GM19023 (cell line): Measurements from ENCODE around the gene CEP44.
"Not testable (repeated sequence)": the region's sequence is repeated elsewhere in the genome, so short reads cannot be mapped to it uniquely, and the experiment has no call there.

Experiments used
- ATAC-seq: cut with Tn5 transposase; IDR thresholded peaks from one replicate; pipeline ENCODE4 v1.9.1; 2021; ENCODE audit warnings: mild to moderate bottlenecking, moderate library complexity; ENCODE audit not compliant: unreplicated experiment

Gene CEP44

GRCh38 chr4:174283507-174284471 lies at the start of gene CEP44, which contains the start of gene FBXO8:
Gene CEP44, plus strand, starts transcription at chr4:174283911. Its CDS starts 15,211 bp downstream, at chr4:174299122.
Gene FBXO8, minus strand, starts transcription at chr4:174283667. Its CDS starts 20,575 bp downstream, at chr4:174263092.
- ATAC-seq, result peak; percentile 73

GRCh38 chr4:174236359-174236758 lies 47.4 kb upstream of the CEP44 start:
- no peak for ATAC-seq

DNA sequence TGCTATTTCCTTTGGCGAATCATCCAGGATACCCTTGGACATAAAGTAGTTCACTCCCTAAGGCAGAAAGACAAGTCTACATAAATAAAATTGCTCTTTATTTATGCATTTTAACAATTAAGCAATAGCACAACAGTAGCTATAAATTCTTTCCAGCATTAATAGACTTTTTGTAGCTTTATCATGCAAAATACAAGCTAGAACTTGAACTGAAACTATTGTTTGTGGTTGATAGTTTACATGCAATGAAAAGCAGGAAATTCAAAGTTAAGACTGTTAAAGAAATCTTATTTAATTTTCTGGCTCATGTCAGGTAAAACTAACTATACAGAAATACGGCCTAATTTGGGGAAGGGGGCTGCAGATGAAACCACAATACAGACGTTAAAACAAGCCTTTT lies 42.5 kb upstream of the CEP44 start:
- ATAC-seq, result no peak

DNA sequence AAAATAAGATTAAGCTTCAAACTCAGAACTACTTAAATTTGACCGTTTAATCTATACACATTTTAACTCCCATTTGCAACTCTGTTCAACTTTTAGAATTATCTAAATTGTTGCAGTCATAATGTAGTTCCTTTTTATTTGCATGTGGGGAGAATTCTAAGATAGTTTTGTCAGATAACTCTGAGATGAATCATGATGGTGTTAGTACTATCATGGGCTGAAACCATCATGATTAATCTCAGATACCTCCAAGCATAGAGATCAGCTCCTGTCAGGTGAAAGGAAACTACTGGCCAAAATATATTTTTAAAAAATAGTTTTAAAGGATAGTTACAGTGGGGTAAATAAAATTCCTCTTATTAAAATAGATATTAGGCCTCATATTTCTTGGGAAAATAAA lies 39.3 kb upstream of the CEP44 start:
- peak; percentile 59 for ATAC-seq

GRCh38 chr4:174245714-174246113 lies 38.0 kb upstream of the CEP44 start:
- ATAC-seq, result no peak

GRCh38 chr4:174248407-174248806 lies 35.3 kb upstream of the CEP44 start:
- ATAC-seq, result no peak

GRCh38 chr4:174252412-174252811 lies 31.3 kb upstream of the CEP44 start:
- no peak for ATAC-seq

GRCh38 chr4:174254613-174255012 lies 29.1 kb upstream of the CEP44 start:
- ATAC-seq, result no peak

DNA sequence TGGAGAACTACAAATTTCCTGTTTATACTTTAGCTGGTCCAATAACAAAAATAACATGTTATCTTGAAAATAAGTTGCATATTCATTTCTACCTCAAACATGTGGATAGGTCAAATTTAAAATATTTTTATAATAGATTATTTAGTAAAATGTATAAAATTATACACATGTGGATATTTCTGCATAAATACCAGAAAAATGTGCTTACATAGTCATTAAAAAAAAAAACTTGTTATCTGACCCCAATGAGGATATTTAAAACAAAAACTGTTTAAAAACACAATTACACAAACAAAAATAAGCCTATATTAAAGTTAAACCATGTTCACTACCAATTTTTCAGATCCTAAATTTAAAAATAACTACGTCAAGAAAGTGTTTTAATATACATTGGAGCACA lies 28.3 kb upstream of the CEP44 start:
- no peak for ATAC-seq

GRCh38 chr4:174255786-174256185 lies 27.9 kb upstream of the CEP44 start:
- no peak for ATAC-seq

GRCh38 chr4:174256277-174256713 lies 27.4 kb upstream of the CEP44 start:
- ATAC-seq, result no peak

GRCh38 chr4:174259580-174259979 lies 24.1 kb upstream of the CEP44 start:
- ATAC-seq, result no peak

DNA sequence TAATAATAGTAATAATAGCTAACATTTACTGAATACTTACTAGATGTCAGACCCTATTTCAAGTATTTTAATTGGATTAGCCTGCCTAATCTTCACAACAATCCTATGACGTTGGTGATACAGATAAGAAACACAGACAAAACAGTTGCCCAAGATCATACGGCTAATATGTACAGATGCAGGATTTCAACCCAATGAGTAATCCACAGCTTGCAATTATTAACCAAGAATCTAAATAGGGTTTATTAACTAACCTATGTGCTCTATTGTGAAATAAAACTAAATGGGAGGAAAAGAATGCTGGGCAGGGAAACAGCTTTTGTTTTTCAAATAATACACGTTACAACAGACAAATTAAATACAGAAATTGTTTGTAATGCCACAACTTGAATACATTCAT lies 23.6 kb upstream of the CEP44 start:
- peak; percentile 48 for ATAC-seq

- ATAC-seq, result not testable (repeated sequence)
Measured at GRCh38 chr4:174261432-174261831, 22.3 kb upstream of the CEP44 start.

DNA sequence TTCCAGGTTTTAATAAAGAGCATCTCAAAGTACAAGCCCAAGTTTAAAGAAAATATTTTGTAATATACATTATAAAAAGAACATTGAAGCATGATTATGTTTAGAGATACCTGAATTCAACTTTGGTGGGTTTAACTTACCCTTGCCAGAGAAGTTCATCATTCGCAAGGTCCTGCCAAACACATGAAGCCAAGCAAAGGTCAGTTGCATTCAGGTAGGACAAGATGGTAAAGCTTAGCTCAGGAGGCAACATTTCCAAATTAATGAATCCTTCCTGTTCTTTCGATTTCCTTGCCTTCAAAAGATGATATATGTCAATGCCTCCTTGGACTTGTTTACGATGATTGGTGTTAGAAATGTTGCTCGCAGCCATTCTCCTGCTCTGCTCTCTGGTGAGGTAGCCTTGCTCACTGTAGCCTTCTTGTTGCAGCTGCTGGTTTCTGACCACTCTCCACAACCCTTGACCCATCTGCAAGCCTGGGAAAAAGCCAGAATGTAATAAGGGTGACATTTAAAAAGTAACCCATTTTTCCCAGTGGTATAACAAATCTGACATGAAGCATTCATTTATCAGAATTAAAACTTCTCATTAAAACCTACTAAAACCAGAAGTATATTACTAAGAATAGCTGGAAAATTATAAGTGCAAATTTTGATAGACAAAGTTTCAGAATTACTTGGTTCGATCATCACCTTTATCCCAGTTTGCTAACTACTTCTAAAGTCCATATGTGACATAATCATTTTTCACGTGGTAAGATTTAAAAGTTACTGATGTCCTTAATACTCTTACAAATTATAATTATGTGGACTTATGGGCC lies 20.9 kb upstream of the CEP44 start:
- no peak for ATAC-seq

GRCh38 chr4:174263445-174263736 lies 20.3 kb upstream of the CEP44 start:
- ATAC-seq, result no peak

DNA sequence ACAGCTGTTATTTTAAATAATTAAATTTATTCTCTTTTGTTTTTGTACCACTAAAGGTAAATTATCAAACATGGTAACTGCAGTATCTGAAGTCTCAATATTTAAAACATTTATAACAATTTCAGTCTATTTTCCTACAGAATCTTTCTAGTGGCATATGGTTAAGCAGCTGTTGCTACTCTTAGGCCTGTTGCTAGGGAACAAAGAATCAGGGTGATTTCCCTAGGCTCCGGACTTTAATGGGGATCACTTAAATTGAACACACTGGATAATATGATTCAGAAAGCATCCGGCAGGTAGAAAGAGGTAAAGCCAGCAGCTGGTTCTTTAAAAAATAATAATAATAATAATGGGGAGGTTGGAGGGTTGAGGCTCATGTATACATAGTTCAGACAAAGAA lies 17.8 kb upstream of the CEP44 start:
- ATAC-seq, result no peak

DNA sequence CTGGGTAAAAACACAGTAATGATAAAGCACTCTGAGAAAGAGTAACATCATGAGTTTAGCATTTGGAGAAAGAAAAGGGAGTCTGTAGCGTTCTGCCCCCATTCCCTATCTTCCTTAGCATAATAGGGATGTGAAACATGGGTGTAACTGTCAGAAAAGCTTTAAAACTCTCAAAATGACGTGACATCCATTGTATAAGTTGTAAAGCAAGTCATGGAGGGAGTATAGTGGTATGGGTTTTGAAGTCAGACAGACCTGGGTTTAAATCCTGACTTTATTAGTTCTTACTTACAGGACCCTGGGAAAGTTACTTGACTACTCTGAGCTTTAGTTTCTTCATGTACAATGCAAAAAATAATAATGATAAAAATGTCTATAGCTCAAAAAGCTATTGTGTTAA lies 17.3 kb upstream of the CEP44 start:
- ATAC-seq, result no peak

GRCh38 chr4:174273930-174274329 lies 9.8 kb upstream of the CEP44 start:
- no peak for ATAC-seq

DNA sequence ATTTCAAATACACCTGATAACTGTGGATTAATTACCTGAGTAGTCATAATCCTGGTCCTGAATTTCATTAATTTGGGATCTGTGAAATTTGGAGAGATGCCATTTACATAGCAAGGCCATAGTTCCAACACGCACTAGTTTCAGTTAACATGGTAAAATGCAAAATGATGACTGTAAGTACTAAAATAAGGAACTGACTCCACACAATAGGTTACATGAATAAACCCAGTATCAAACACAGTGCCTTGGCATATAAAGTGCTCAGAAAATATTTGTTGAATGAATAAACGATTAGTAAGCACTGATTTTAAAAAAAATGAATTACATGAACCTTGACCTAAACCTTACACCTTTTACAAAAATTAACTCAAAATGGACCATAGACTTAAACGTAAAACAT lies 9.3 kb upstream of the CEP44 start:
- ATAC-seq, result no peak

DNA sequence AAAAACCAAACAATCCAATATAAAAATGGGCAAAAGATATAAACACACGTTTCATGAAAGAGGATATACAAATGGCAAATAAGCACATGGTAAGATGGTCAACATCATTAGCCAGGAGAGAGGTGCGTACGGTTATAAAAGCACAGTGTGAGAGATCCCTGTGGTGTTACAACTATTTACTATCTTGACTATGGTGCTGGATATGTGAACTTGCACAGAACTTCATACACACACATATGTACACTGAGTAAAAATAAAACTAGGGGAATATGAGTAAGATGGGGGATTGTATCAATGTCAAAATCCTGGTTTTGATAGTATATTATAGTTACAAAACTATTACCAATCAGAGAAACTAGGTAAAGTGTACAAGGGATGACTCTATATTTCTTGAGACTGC lies 8.6 kb upstream of the CEP44 start:
- no peak for ATAC-seq

GRCh38 chr4:174277433-174277832 lies 6.3 kb upstream of the CEP44 start:
- no peak for ATAC-seq
